ENCODE measurements around the gene PLK2.

The PLK2 gene

DNA sequence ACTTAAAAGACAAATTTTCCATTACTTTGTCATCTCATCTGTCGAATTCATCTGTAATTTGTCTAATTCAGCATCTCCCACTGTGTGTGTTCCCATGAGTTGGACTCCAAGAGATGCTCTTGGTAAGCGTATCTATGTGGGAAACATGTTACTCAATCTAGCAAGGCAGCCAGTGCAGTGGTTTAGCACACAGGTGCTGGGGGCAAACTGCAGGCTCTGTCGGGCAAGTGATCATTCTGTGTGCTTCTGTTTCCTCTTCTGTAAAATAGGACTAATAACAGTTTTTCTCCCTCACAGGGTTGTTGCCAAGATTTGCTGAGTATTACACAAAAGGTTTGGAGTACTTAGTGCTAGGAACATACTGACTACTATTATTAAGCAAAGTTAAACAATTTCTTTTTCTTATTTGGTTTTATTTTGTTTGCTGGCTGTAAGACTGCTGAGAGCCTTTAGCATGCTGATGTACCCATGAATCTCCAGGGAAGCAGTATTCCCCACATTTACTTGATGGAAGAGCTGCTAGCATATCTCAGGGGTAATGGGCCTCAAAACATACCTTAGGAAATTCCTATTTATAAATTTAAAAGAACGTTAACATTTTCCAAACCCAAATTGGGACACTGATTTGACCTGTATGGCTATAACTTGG, 30.6 kb upstream of the PLK2 start:
- no peaks in the 10 kb centered on the region for H3K36me3 ChIP-seq
- TF ChIP-seq, protein P1, sequence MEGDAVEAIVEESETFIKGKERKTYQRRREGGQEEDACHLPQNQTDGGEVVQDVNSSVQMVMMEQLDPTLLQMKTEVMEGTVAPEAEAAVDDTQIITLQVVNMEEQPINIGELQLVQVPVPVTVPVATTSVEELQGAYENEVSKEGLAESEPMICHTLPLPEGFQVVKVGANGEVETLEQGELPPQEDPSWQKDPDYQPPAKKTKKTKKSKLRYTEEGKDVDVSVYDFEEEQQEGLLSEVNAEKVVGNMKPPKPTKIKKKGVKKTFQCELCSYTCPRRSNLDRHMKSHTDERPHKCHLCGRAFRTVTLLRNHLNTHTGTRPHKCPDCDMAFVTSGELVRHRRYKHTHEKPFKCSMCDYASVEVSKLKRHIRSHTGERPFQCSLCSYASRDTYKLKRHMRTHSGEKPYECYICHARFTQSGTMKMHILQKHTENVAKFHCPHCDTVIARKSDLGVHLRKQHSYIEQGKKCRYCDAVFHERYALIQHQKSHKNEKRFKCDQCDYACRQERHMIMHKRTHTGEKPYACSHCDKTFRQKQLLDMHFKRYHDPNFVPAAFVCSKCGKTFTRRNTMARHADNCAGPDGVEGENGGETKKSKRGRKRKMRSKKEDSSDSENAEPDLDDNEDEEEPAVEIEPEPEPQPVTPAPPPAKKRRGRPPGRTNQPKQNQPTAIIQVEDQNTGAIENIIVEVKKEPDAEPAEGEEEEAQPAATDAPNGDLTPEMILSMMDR (IDR thresholded peaks at IDR 0.05): no peak
- H3K27ac ChIP-seq: no peak overlapping the region
- DNase-seq: no peak
- intact Hi-C loops (cut with DNase I; ENCODE audit: low total_unique reads): loop anchor here (10.0 kb wide), 1 partner anchor 354 kb away; no protein-coding TSS in a partner anchor
- no peaks in the 10 kb centered on the region for H3K27me3 ChIP-seq
- no peaks in the 10 kb centered on the region for H3K9me3 ChIP-seq
- no peak overlapping the region for H3K4me3 ChIP-seq
- no peaks in the 10 kb centered on the region for H3K4me1 ChIP-seq

DNA sequence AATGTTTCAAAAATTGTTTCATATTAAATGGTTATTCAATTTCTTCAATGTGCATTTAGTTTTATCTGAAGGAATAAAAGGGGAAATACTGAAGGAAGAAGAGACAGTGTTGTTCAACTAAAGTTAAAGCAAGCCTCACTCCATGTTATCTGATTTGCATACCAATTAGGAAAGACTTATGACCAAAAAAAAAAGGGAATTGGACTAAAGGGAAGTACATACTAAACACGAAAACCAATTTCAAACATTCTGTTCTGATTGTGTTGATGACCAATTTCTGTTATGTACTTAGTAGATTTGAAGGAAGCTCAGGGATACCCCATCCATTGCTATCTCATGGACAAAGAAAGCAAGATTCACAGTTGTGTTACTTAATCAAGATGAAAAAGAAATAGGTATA, 26.4 kb upstream of the PLK2 start:
- Histone ChIP-seq H3K4me3 (no peak overlapping the region), H3K9me3 (no peaks in the 10 kb centered on the region), H3K36me3 (no peaks in the 10 kb centered on the region), H3K27ac (no peak overlapping the region), H3K4me1 (no peaks in the 10 kb centered on the region), H3K27me3 (peaks cover 0 to 4% of the 10 kb centered on the region in 2 donors)
- TF ChIP-seq, protein P1 (IDR thresholded peaks at IDR 0.05): no peak
- intact Hi-C loops (cut with DNase I; ENCODE audit: low total_unique reads): no loop called here
- no peak for DNase-seq

DNA sequence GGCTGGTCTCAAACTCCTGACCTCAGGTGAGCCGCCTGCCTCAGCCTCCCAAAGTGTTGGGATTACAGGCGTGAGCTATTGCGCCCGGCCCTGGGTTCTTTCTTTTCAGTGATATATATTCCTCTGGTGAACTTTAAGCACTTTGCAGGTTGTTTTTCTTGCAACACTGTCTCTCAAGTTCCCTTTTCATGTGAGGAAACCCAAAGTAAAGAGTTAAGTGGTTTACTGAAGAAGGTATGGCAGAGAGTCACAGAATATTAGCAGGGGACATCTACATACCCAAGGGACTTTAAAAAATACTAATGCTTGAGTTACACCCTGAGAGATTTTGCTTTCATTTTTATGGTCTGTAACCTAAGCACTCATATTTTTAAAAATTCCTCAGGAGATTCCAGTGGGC, 24.6 kb upstream of the PLK2 start:
- H3K4me3 ChIP-seq: no peak overlapping the region
- no peaks in the 10 kb centered on the region for H3K4me1 ChIP-seq
- peaks cover 0 to 4% of the 10 kb centered on the region in 2 donors for H3K27me3 ChIP-seq
- intact Hi-C loops (cut with DNase I; ENCODE audit: low total_unique reads): no loop called here
- H3K27ac ChIP-seq: no peak overlapping the region
- H3K36me3 ChIP-seq: no peaks in the 10 kb centered on the region
- TF ChIP-seq, protein P1 (IDR thresholded peaks at IDR 0.05): no peak
- DNase-seq: no peak
- H3K9me3 ChIP-seq: no peaks in the 10 kb centered on the region

DNA sequence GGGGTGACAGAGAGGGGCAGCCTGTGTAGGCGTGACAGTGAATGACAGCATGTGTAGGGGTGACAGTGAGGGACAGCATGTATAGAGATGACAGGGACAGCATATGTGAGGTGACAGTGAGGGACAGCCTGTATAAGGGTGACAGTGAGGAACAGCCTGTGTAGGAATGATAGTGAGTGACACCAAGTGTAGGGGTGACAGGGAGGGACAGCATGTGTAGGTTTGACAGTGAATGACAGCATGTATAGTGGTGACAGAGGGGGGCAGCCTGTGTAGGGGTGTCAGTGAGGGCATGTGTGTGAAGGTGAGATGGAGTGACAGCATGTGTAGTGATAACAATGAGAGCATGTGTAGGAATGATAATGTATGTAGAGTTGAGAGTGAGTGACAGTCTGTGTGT, 22.6 kb upstream of the PLK2 start:
- H3K4me3 ChIP-seq: no peak overlapping the region
- H3K27ac ChIP-seq: no peak overlapping the region
- DNase-seq: no peak
- intact Hi-C loops (cut with DNase I; ENCODE audit: low total_unique reads): no loop called here
- no peaks in the 10 kb centered on the region for H3K9me3 ChIP-seq
- peaks cover 0 to 4% of the 10 kb centered on the region in 2 donors for H3K27me3 ChIP-seq
- H3K4me1 ChIP-seq: no peaks in the 10 kb centered on the region
- H3K36me3 ChIP-seq: no peaks in the 10 kb centered on the region
- TF ChIP-seq, protein P1 (IDR thresholded peaks at IDR 0.05): no peak

DNA sequence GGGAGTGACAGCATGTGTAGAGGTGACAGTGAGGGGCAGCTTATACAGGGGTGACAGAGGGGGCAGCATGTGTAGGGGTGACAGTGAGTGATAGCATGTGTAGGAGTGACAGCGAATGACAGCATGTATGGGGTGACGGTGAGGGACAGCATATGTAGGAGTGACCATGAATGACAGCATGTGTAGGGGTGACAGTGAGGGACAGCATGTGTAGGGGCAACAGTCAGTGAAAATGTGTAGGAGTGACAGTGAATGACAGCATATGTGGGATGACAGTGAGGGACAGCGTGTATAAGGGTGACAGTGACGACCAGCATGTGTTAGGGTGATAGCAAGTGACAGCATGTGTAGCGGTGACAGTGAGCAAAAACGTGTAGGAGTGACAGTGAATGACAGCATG, 21.9 kb upstream of the PLK2 start:
- H3K36me3 ChIP-seq: no peaks in the 10 kb centered on the region
- H3K27me3 ChIP-seq: peaks cover 0 to 4% of the 10 kb centered on the region in 2 donors
- H3K4me1 ChIP-seq: no peaks in the 10 kb centered on the region
- no peak for DNase-seq
- H3K27ac ChIP-seq: no peak overlapping the region
- intact Hi-C loops (cut with DNase I; ENCODE audit: low total_unique reads): no loop called here
- no peaks in the 10 kb centered on the region for H3K9me3 ChIP-seq
- TF ChIP-seq, protein P1 (IDR thresholded peaks at IDR 0.05): no peak
- H3K4me3 ChIP-seq: no peak overlapping the region

Measured in tibial artery (tissue), 4 donors.